Esophagus muscularis mucosa (tissue), 3 donors: ENCODE data around the gene MVB12B.
A peak's percentile ranks its signal among the peaks of the same experiment; 100 is the strongest.

ENCODE experiments used
- POLR2A ChIP-seq: fragments of 450-650 bp; IDR thresholded peaks from one replicate; pipeline ENCODE4 v1.6.1; 2017; ENCODE audit warnings: antibody characterized with exemption, moderate library complexity, mild to moderate bottlenecking, low read depth
- POLR2AphosphoS5 ChIP-seq, 2 donors: sonication (generic); formaldehyde crosslinking; IDR thresholded peaks; one replicate each; pipeline ENCODE4 v1.6.1; 2017; ENCODE audit warnings: antibody characterized with exemption in 2 of 2
- TF ChIP-seq, protein P1 (sequence below), 3 experiments: fragments of 200-600 bp in 2 of 3; fragments of 450-650 bp in 1 of 3; sonication (generic) in 2 of 3; IDR thresholded peaks; one replicate each; pipeline ENCODE4 v1.5.1; 2017 to 2019; ENCODE audit warnings: antibody characterized with exemption in 3 of 3, mild to moderate bottlenecking in 2 of 3, moderate library complexity in 1 of 3

- TF ChIP-seq, protein P1, sequence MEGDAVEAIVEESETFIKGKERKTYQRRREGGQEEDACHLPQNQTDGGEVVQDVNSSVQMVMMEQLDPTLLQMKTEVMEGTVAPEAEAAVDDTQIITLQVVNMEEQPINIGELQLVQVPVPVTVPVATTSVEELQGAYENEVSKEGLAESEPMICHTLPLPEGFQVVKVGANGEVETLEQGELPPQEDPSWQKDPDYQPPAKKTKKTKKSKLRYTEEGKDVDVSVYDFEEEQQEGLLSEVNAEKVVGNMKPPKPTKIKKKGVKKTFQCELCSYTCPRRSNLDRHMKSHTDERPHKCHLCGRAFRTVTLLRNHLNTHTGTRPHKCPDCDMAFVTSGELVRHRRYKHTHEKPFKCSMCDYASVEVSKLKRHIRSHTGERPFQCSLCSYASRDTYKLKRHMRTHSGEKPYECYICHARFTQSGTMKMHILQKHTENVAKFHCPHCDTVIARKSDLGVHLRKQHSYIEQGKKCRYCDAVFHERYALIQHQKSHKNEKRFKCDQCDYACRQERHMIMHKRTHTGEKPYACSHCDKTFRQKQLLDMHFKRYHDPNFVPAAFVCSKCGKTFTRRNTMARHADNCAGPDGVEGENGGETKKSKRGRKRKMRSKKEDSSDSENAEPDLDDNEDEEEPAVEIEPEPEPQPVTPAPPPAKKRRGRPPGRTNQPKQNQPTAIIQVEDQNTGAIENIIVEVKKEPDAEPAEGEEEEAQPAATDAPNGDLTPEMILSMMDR (IDR thresholded peaks at IDR 0.05): no peak
- TF ChIP-seq POLR2A (no peak), POLR2AphosphoS5 (IDR thresholded peaks at IDR 0.05) (peak in 1 of 2 donors; percentile 17)
Observed at GRCh38 chr9:126523611-126524111, 197.0 kb downstream of the MVB12B start.
